ENCODE data around the gene CHD9NB. TPM values are rescaled to one million over a fixed set of nuclear protein-coding genes. Genes with fewer than 3 reads are reported as not detected.

The CHD9NB gene
- total and polyA plus RNA-seq, 9 of the 15 experiments (the other 6 are each of a cell fraction or from before 2014, with no cell fraction given), result 0.06 to 0.10 (median 0.07) TPM; not detected in 6

DNA sequence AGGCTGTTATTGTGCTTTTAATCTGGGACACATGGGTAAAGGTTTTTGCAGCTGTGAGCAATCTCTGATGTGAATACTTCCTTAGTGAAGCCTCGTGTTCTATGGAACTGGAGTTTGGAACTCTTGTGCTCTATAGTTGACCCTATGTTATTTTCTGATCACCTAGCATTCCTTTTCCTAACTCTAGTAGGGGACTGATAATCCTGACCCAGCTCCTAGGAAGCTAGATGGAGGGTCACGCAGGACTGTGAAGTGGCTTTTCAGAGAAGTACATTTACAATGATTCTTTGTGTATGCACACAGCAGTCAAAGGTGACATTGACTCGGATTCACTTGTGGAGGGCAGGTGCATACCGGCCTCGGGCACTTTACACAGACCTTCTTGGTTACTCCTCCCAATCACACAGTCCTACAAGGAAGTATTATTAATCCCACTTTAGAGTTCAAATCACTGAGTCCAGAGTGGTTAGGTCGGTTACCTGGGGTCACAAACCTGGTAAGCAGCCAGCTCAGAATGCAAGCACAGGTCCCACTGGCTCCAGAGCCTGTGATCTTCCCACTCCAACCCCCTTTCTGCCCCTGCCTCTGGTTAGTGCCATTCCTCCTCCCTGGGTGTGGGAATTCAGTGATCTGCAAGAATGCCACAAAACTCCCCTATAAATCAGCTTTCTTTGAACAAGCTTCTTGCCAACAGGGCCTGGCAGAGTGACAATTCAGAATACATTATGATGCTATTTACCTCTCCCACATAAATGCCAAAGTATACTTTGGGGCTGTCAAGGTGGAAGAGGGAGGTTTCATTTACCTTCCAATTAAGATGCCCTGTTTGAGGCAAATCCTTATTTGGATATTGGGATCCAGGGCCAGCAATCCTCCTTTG, 7.1 kb downstream of the CHD9NB start:
- Histone ChIP-seq H3K79me2 (ENCODE audit: control insufficient read depth, insufficient read depth, low read length) (no peaks in the 10 kb centered on the region), H3K9ac (ENCODE audit: insufficient read depth in 1 of 2, low read depth in 2 of 2, low read length in 2 of 2) (no peak overlapping the region), H3K4me3 (no peak overlapping the region), H3K4me1 (replicated peaks in 1 of 2; ENCODE audit: control insufficient read depth in 2 of 2, insufficient read depth in 2 of 2, low read length in 2 of 2) (no peaks in the 10 kb centered on the region), H3K27ac (ENCODE audit: extremely low read depth, low read depth, low read length) (no peak overlapping the region), H3K9me1 (ENCODE audit: control insufficient read depth, insufficient read depth, low read length) (no peaks in the 10 kb centered on the region), H2AFZ (ENCODE audit: low read depth, low read length) (no peak overlapping the region), H3K9me3 (replicated peaks; ENCODE audit: control insufficient read depth, insufficient read depth, low read depth, low read length) (no peaks in the 10 kb centered on the region), H3K27me3 (ENCODE audit: control insufficient read depth in 2 of 2, insufficient read depth in 2 of 2, low read length in 2 of 2) (peaks cover 22% of the 10 kb centered on the region in 2 experiments; a peak in 4 of 5 replicates), H3K4me2 (ENCODE audit: insufficient read depth, low read length) (no peak overlapping the region), H3K36me3 (ENCODE audit: control insufficient read depth, insufficient read depth, low read length) (no peaks in the 10 kb centered on the region), H4K20me1 (replicated peaks; ENCODE audit: control insufficient read depth, insufficient read depth, low read length) (no peaks in the 10 kb centered on the region)
- intact Hi-C loops (cut with micrococcal nuclease), result no loop called here
- no peak for DNase-seq (ENCODE audit: extremely low read depth in 1 of 4, low spot score in 3 of 4)
- WGBS (ENCODE audit: insufficient coverage, low coverage, missing lambda C conversion rate), result 0% methylated on average over 6 of the region's 6 CpGs
- no TSS peak for BruUV-seq (replicated peaks)
- FAIRE-seq, result no peak
- in situ Hi-C loops (cut with MboI), result no loop called here
- ChIA-PET POLR2A (interaction anchor here (0.6 to 0.7 kb wide), 2 partner anchors 15 to 768 kb away, joined by 3 read pairs; no protein-coding TSS in a partner anchor), CTCF (ENCODE audit: low intra/inter-chr PET ratio) (no interaction called here)
- no peak for ATAC-seq
- no peak for TF ChIP-seq SMARCE1 (IDR thresholded peaks at IDR 0.05)
- no peak for TF ChIP-seq ZNF24 (IDR thresholded peaks at IDR 0.05)
- TF ChIP-seq ZNF696 (CRISPR knock-in tag; conservative IDR thresholded peaks at IDR 0.05), result no peak
- no peak for TF ChIP-seq GABPB2 (CRISPR knock-in tag; conservative IDR thresholded peaks at IDR 0.05)
- no peak for TF ChIP-seq FOXM1 (IDR thresholded peaks at IDR 0.05; ENCODE audit: low read depth)
- no peak for TF ChIP-seq FOXM1 (CRISPR knock-in tag; IDR thresholded peaks at IDR 0.05; ENCODE audit: low read depth)
- no peak for TF ChIP-seq HDAC6 (IDR thresholded peaks at IDR 0.05; ENCODE audit: low read depth, low read length)
- no peak for TF ChIP-seq HDAC1 (IDR thresholded peaks at IDR 0.05)
- TF ChIP-seq PHF8 (IDR thresholded peaks at IDR 0.05; ENCODE audit: borderline replicate concordance, low read length), result no peak
- TF ChIP-seq ZNF444 (CRISPR knock-in tag; IDR thresholded peaks at IDR 0.05), result no peak
- no peak for TF ChIP-seq PCBP1 (IDR thresholded peaks at IDR 0.05; ENCODE audit: low read depth, low read length, poor library complexity, severe bottlenecking)
- TF ChIP-seq, protein P1, sequence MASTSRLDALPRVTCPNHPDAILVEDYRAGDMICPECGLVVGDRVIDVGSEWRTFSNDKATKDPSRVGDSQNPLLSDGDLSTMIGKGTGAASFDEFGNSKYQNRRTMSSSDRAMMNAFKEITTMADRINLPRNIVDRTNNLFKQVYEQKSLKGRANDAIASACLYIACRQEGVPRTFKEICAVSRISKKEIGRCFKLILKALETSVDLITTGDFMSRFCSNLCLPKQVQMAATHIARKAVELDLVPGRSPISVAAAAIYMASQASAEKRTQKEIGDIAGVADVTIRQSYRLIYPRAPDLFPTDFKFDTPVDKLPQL (IDR thresholded peaks at IDR 0.05; ENCODE audit: extremely low read depth, insufficient read length), result no peak
- no peak for TF ChIP-seq NR2C2 (CRISPR knock-in tag; IDR thresholded peaks at IDR 0.05)
- no peak for TF ChIP-seq NR2C2 (tag; IDR thresholded peaks at IDR 0.05)
- no peak for TF ChIP-seq ZFP36 (IDR thresholded peaks at IDR 0.05; ENCODE audit: low read depth, low read length, partially characterized antibody)

Data from K562 (cell line).